HUDEP-2 (cell line): ENCODE results near the gene CXCL3.
A peak's percentile ranks its signal among the peaks of the same experiment; 100 is the strongest.

ENCODE experiments used
- DNase-seq, 76 experiments: peaks; one replicate each; lab custom pipeline; 2025; ENCODE audit not compliant: unreplicated experiment in 76 of 76; lab: John Stamatoyannopoulos, UW

The CXCL3 gene

DNA sequence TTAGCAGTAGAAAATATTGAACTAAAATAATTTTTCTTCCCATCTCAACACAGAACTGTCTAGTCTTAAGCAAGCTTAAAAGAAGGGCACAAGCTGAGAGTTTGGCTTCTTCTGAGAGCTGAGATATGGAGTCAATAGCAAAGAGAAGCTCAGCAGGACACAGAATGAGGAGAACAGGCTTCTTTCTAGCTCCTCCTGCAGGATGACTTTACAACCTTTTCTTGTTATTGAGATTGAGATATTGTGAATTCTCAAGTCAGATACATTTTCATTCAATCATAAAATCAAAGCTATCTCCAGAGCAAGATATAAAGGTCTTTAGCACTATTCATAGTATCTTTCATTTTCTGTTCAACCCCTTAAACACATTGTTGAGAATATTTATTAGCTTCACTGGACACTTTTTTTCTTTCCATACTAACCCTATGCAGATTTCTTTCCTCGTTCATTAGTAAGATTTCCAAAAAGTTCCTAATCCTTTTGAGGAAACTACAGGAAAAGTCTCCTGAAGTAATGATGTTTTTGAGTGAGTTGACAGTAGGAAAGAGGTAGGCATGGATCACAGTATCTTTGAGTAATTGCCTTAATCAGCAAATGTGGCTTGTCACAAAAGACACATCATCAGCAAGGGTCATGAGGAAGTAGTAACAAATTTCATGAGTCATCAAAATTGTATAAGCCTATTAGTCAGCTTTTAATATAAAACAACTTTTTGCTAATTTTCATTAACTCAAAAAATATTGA is 17.8 kb upstream of the CXCL3 start:
- DNase-seq = peak in 9 of 76 experiments; percentile 4 to 42 (median 33)

DNA sequence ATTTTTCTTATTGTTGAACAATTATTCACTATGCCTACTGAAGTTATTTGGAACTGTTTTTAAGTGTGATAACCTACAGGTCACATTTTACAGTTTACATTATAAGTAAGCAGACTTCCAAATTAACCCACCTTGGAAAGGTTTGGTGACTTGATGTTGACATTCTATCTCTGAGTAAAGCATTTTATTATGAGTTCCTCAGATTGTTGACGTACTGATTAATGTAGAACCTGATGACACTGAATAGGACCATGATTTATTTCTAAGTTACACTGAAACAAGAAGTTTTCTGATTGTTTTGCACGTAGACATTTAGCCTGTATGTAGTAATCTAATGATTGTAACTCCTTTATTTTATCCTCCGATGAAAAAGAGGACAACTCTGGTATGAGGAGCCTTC is 17.0 kb upstream of the CXCL3 start:
- no peak for DNase-seq

DNA sequence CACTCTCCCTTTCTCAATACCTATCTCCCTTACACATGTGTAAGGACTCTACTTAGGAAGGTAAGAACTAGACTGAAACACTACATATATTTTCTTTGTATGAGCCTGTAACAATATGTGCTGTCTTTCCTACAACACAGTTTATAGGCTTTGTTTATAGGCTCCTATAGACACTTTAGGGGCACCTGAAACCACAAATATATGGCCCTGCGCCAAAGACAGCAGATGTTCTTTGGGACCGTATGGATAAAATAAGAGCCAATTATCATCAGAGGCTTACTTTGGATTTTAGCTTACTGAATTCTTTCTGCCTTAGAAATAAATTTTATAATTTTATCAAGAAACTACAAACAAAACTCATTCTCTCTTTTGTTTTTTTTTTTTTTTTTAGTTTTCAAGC is 16.6 kb upstream of the CXCL3 start:
- peak in 1 of 76 experiments; percentile 3 for DNase-seq

DNA sequence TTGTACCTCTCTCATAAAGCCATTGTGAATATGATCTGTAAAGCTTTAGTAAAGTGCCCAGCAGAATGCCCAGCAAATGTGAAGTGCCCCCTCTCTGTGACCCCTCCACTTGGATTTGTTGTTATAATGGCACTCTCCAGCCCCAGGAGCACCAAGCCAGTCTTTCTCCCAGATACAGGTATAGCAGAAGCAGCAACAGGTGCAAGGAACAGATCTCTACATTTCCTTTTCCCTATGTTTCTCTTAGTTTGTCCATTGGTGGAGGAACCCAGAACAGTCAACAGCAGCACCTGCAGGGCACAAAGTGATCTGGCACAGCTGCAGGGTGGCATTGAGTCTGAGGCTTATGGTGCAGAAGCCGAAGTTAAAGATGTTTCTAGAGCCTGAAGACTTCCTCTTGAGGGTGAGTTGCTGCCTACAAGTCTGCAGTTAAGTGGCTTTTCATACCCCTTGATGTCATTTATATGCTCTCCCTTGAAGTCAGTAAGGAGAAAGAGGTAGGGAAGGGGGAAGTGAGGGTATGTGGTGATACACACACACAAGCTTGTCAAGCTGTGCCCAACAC is 16.1 kb upstream of the CXCL3 start:
- DNase-seq = no peak

DNA sequence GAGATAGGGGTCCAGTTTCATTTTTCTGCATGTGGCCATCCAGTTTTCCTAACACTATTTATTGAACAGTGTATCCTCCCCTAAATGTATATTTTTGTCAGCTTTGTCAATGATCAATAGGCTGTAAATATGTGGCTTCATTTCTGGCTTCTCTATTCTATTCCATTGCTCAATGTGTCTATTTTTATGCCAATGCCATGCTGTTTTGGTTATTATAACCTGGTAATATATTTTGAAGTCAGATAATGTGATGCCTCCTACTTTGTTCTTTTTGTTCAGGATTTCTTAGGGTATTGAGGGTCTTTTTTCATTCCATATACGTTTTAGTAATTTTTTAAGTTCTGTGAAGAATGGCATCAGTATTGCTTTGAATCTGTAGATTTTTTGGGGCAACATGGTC is 8.7 kb upstream of the CXCL3 start:
- no peak for DNase-seq

DNA sequence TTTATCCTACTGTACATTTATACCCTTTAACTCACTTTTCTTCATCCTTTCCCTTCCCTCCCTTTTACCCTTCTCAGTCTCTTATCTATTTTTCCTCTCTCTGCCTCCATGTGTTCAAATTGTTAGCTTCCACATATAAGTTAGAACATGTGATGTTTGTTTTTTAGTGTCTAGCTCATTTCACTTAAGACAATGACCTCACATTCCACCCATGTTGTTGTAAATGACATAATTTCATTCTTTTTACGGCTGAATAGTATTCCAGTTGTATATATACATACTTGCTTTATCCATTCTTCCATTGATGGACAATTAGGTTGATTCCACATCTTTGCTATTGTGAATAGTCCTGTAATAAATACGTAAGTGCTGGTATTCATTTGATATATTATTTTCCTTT is 7.3 kb upstream of the CXCL3 start:
- no peak for DNase-seq

DNA sequence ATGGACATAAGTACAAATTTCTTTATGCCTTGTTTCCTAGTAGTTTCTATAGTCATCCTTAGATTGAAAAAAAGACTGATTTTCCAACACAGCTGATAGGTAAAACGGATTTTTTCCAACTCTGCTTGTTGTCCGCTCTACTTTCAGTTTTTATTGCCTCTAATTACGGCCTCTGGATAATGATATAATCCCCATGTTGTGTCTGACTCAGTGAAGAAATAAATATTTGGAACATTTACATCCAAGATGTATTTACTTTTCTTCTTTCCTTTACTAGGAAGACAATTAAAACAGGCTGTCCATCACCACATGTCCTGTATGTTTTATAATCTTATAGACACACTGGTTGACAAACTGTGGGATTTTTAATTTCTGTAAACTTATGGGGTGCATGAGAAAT is 6.8 kb upstream of the CXCL3 start:
- DNase-seq = no peak

DNA sequence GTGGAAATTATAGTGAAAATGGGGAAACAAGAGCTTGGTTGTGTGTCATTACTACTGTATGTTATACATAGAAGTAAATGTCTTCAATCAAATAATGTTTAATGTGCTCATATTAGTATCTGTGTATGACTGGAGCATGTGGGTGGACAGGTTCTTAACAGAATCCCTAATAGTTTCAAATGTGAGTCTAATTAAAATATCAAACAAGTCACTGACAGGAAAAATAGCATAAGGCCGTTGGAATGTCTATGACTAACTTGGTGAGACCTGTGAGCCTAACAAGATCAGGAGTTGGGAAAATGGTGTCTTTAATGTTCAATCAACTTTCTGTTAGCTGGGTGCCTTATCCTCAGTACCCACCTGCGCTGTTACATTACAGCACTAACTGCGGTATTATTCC is 6.2 kb upstream of the CXCL3 start:
- DNase-seq = no peak

DNA sequence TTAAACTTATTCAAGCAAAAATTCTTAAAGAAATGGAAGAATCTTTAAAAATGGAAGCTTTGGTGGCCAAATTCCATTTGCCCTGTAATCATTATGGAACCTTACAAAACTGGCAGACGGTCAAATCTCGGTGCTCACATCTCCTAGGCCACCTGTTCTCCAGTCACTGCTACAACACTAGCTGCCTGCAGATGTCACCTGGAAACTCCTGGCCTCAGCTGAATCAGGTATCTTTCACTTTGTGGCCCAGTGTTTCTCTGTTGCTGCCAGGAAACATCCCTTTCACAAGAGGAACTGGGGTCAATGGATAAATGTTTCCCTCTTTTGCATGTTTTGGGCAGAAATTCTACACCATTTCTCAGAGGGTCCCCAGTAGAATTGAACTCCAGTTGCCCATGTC is 4.2 kb upstream of the CXCL3 start:
- DNase-seq = no peak

DNA sequence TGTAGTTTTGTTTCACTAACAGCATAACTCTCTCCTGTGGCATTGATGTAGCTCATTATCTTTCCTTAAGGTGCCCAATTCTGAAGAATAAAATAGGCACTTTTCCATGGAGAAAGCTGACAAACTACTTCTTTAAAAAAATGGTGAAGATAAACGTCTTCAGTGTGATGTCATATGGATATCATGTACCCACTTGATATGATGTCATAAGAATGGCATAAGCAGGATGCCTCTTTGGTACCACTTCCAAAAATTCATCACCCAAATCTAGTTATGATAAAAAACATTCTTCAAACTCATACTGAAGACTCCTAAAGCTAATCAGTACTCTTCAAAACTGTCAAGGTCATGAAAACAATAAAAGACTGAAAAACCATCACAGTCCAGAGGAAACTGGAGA is 2.9 kb upstream of the CXCL3 start:
- DNase-seq = no peak

DNA sequence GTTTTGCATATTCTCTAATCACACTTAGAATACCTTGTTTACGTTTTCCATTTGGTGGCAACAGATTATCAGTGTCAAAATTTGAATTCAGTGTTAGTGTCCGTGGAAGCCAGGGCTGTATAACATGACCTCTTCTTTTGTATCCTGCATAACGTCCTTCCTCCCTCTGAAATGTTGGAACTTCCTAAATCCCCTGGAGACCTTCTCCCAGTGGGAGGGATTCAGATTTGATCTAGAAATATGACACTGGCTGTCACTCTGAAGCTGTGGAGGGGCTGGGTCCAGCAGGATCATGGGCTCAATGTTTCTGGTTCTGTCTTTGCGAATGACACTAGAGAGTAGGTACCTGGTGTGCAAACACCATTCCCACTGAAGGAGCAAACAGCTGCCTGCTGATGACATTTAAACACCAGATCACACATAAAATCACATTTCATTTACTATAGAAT is 850 bp upstream of the CXCL3 start:
- no peak for DNase-seq

DNA sequence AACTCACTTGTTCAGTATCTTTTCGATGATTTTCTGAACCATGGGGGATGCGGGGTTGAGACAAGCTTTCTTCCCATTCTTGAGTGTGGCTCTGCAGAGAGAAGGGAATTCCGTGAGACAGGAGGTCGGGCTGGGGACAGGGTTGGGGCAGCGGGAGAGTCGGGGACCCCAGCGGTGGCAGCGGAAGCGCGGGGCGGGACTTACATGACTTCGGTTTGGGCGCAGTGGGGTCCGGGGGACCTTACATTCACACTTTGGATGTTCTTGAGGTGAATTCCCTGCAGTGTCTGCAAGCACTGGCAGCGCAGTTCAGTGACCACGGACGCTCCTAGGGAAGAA is 434 bp downstream of the CXCL3 start:
- DNase-seq = no peak

DNA sequence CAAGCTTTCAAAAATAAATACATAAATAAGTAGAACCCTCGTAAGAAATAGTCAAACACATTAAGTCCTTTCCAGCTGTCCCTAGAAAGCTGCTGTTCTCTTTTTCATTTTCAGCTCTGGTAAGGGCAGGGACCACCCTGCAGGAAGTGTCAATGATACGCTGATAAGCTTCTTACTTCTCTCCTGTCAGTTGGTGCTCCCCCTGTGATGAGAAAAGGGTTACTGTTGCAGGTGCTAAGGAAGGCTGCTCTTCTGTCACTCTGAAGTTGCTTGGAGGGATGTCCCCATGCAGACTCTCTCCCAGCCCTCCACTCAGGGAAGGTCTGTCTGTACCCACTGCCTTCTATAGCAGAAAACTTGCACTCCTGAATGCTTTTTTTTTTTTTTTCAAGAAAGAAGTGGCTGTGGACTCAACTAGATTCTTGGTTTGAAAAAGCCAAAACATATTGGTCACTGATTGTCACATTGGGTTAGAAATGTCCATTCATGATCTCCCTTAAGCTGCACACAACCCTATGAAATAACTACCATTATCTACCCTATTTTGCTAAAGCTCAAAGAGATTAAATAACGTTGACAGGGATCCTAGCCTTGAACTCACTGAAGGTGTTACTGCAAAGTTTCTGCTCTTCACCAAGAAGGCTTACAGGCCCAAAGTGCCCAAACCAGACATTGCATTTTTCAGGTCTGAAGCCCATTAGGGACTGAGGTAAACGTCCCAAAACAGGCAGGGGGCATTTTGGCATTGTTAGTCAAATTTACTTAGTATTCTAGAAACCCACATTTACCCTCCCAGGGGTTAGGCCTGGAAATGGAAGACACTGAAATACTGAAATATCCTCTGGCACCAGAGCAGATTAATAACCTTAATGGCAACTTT is 1.2 kb downstream of the CXCL3 start:
- no peak for DNase-seq

DNA sequence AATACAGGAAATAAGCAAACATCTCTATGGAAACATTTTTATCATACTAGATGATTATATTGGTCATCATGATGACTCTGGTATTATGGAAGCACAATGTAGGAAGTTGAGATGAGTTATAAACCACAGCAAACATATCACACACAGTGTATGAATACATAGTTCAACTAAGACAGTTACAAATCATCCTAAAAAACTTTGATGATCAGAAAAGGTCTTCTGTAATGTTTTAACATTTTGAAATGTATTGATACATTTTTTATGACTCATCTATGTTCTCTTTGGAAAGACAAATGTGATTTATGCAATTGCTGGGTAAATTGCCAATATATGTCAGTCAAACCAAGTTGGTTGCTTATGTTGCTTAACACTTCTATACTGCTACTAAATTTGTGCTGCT is 4.8 kb downstream of the CXCL3 start:
- no peak for DNase-seq

DNA sequence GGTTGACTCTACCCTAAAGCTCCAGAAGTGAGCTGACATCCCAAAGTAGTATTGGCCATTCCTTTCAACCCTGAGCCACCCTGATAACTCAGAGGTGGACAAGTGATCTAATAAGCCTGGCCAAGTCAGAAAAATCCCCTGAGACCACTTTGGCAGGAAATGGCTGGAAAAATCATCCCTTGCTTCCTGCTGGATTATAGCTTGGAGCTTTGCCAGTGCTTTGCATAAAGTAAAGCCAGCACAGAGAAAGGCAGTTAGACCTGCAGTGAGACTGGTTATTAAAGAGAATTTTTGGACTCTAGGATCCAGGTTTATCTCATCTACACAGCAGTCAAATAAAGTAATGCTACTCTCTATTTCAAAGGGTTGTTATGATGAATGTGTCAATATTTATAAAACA is 6.4 kb downstream of the CXCL3 start:
- DNase-seq = no peak

DNA sequence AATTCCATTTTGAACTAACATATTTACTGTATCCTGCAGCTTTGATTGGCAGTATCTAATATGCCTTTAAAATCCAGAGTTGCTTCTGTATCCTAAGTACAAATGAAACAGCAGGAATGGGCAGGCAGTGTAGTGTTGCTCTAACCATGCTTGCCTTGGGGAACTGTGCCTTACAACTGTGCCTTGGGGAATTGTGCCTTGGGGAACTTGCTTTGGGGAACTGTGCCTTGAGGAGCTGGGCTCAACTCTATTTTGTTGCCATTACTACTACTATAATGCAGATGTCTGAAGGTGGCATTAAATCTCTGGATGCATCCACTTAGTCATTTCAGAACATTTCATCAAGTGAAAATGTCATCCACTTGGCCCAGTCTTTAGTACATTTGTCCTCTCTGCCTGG is 6.9 kb downstream of the CXCL3 start:
- DNase-seq = no peak

DNA sequence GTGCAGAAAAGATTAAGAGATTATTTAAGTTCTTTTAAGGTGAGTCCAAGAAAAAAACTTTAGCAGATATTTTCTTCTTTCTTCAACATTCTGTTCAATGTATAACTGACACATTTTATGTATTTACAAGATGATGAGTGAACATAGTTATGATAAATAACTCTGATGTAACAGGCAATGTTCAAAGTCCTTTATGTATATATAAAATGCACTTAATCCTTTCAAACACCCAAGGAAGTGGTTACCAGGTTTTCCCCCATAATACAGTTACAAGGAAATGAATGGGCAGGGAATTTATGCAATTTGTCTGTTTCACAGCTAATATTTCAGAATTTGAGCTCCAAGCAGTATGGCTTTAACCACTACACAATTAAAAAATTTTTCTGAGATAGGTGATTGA is 8.2 kb downstream of the CXCL3 start:
- no peak for DNase-seq

DNA sequence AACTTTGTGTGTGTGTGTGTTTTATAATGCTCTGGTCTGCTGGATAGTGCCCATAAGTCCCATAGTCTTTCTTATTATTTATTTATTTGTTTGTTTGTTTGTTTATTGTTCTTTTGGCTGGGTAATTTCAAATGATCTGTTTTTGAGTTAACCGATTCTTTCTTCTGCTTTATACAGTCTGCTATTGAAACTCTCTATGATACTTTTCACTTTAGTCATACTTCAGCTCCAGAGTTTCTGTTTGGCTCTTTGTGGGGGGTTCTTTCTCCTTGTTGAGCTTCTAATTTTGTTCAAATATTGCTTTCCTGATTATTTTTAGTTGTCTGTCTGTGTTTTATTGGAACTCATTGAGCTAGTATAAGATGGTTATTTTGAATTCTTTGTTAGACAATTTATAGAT is 10.0 kb downstream of the CXCL3 start:
- DNase-seq = no peak

DNA sequence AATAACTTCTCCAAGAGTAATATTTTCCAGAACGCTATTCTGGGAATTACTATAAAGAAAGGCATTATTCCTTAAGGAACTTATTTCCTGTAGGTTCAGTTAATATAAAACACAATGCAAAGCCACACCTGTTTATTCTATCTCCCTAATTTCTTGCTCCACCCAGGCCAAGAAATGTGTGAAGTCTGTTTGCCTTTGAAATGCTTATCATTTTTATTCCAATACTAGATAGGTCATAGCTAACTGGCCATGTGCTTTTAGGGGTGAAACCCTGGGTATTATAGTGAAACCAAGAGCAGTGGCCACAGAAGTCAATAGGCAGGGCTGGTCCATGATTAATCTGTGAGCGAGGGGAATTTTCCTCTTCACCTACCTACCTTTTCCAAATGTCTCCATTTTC is 14.8 kb downstream of the CXCL3 start:
- no peak for DNase-seq

DNA sequence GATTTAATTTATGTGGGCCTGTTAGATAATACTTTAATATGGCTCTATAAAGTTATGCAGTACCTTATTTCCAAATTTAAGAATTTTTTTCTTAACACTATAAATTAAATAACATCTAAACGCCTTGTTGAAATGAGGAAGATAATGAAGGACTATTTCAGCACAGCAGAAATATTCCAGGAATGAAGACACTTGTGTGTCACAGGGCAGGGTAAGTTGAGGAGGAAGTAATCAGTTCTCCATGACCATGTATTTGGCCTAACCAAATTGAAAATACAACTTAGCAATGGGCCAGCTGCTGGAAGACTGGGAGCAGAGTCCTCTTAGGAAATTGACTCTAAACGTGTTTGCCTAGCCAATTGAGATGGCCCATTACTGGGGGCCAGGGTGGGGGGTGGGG is 16.9 kb downstream of the CXCL3 start:
- DNase-seq = no peak

DNA sequence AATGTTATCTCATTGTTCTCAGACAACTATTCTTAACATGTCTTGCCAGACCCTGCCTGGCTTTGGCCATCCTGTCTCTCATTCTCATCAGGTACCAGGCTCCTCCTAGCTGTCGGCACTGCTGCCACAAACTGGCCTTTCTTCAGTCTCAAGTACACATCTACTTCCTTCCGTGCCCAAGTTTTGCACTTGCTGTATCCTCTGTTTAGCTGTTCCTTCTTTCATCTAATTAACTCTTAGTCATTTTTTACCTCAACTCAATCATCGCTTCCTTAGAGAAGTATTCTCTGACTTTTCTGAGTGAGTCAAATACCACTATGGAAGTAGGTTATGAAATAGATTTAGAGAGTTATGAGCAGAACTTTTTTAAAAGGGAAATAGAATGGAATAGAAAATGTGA is 19.7 kb downstream of the CXCL3 start:
- DNase-seq = no peak

DNA sequence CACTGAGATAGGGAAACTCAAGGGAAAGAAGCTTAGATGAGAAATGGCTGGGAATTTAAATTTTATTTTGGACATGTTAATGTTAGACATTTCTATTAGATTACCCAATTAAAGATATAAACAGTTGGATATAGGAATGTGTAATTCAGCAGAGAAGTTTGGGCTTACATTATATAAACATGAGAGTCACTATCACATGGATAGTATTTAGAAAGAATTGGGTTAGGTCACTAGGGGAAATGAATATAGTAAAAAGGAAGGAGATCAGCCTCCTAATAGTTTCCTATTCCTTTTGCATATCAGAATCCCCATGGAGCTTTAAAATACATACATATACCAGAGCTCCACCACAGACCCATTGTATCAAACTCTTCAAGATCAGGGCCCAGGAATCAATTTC is 20.4 kb downstream of the CXCL3 start:
- DNase-seq = no peak
